GM21528 (cell line): ENCODE results near the gene THG1L.

Experiments
- ATAC-seq: cut with Tn5 transposase; IDR thresholded peaks from one replicate; pipeline ENCODE4 v1.9.1; 2021; ENCODE audit warnings: mild to moderate bottlenecking, moderate library complexity; ENCODE audit not compliant: unreplicated experiment, low FRiP score

THG1L gene

GRCh38 chr5:157750320-157750719 is 19.1 kb downstream of the THG1L start:
- ATAC-seq: no peak

GRCh38 chr5:157756122-157756521 is 24.9 kb downstream of the THG1L start:
- ATAC-seq: no peak

DNA sequence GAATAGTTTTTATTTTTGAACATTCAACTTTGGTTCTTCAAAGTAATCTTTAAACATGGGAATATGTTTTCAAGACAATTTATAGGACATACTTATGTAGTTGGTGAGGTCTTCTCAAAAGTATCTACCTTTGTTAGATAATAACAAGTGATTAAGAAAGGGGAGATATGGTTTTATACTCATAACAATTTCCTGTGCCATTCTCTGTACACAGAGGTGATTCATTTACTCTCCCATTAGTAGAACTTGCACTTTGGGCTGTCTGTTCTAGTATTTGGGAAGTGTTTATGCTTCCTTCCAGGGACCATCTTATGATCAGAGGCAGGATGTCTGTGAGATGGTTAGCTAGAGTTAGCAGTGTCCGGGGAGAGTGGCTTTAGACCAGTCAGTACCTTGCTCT is 27.5 kb downstream of the THG1L start:
- ATAC-seq: no peak

- peak; percentile 74 for ATAC-seq
Observed at GRCh38 chr5:157761690-157762621, 30.7 kb downstream of the THG1L start.

DNA sequence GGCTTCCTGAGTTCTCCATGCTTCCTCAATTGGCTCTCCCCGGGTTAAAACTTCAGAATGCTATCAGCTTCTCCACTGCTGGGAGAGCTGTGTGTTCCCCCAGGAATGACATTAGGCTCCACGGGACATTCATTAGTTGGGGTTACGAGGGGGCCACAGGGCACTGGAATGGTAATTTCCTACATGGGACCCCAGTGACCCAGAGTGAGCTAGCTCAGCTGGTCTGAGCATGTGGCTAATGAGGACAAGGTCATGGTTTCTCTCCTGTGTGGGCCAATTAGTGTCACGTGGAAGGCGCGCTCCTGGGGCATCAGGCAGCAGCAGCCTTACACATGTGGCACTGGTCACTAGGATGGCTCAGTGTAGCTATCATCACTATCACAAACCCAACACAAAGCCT is 33.3 kb downstream of the THG1L start:
- ATAC-seq: no peak

GRCh38 chr5:157766442-157766841 is 35.2 kb downstream of the THG1L start:
- no peak for ATAC-seq

DNA sequence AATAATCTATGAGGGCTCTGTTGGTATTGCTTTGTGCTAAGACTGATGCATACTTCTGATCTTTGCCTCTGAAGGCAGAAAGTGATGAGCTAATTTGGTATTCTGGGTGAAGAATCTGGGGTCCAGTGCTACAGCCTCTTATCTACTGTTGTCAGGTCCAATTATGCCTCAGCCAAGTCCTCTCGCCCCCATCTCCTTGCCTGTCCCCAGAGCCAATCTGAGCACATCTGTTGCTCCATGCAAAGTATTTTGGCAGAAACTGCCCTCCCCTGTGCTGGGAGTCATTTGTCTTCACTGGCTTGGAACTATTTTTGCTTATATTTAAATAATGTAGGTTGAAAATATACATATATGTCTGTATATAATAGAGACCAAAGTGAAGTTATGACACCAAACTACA is 35.7 kb downstream of the THG1L start:
- no peak for ATAC-seq

GRCh38 chr5:157767689-157768088 is 36.5 kb downstream of the THG1L start:
- ATAC-seq: no peak

GRCh38 chr5:157770665-157771064 is 39.4 kb downstream of the THG1L start:
- no peak for ATAC-seq

DNA sequence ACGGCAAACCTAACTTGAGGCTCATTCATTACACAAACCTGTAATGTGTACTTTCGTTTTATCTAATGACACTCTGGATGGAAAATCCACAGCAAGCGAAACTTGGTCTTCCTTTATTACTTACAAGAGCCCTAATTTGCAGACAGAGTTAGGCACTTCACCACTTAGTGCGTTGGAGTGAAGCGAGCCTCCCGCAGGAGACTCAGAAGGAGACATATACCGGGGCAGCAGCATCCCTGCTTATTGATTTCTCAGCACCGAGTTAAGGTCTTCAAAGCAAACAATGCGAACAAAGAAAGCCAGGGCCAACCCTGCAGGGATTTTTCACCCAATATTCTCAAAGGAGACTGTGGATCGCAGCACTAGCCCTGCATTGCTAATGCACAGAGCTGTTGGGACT is 40.9 kb downstream of the THG1L start:
- no peak for ATAC-seq

DNA sequence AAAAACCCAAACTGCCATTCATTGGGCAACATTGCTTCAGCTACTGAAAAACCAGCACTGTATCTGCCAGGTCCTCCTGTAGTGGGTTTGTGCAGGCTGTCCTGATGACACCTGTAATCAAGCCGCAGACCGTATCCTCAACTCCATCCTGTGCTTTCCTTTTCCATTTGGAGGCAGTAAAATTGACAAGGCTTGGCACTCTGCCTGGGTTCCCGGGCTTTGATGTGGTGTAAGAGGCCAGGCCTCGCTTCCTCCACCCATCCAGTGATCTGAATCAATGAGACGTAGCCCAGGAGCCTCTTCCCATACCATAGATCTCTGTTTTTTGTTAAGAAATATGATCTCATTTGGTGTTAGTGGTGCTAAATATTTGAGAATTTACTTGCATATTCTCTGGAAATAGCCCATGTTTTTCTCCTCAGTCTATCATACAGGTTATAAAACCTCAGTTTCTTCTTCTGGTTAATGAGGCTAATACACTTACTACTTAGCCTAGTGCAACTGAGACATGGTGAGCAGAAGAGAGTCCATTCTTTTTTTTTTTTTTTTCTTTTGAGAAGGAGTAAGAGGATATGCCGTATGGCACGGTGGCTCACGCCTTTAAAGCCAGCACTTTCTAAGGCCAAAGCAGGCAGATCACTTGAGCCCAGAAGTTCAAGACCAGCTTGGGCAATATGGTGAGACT is 47.0 kb downstream of the THG1L start:
- no peak for ATAC-seq

GRCh38 chr5:157779221-157779620 is 48.0 kb downstream of the THG1L start:
- no peak for ATAC-seq

GRCh38 chr5:157785801-157786200 is 54.6 kb downstream of the THG1L start:
- ATAC-seq: no peak
